Kidney (tissue), 14 donors: ENCODE results near the gene TMEM184C. TPM values are rescaled to one million over a fixed set of nuclear protein-coding genes. Genes with fewer than 3 reads are reported as not detected.

ENCODE experiments used
- DNase-seq, 5 donors: peaks; one replicate each; pipeline ENCODE4 v3.0.0-alpha.2; 2013 to 2020
- FAIRE-seq: peaks from 2 replicates; lab custom pipeline; 2012; peaks lifted over from hg19 to GRCh38; lab: Jason Lieb, UNC
- H3K27ac ChIP-seq, 2 donors: one replicate each; pipeline ENCODE4 v1.7.0; 2013; ENCODE audit warnings: low read depth in 2 of 2, low read length in 2 of 2, inconsistent platforms in 1 of 2
- H3K27me3 ChIP-seq: one replicate; pipeline ENCODE4 v1.7.1; 2013; ENCODE audit warnings: low read length, inconsistent platforms; ENCODE audit not compliant: control insufficient read depth, insufficient read depth
- H3K36me3 ChIP-seq, 3 donors: one replicate each; pipeline versions ENCODE4 v1.7.0 to v1.7.1; 2013; ENCODE audit warnings: low read length in 3 of 3, control low read depth in 1 of 3, inconsistent platforms in 1 of 3; ENCODE audit not compliant: insufficient read depth in 3 of 3, control insufficient read depth in 2 of 3
- H3K4me1 ChIP-seq, 3 donors: one replicate each; pipeline versions ENCODE4 v1.7.0 to v1.7.1; 2013; ENCODE audit warnings: low read length in 3 of 3, inconsistent platforms in 1 of 3, low read depth in 1 of 3; ENCODE audit not compliant: control insufficient read depth in 2 of 3, insufficient read depth in 2 of 3
- H3K4me3 ChIP-seq, 3 donors: one replicate each; pipeline versions ENCODE4 v1.7.0 to v1.8.1; 2013; ENCODE audit warnings: low read length in 3 of 3, control low read depth in 1 of 3, inconsistent platforms in 1 of 3
- H3K9ac ChIP-seq, 3 donors: one replicate each; pipeline versions ENCODE4 v1.7.0 to v1.7.1; 2013; ENCODE audit warnings: low read length in 3 of 3, control low read depth in 1 of 3, inconsistent platforms in 1 of 3
- H3K9me3 ChIP-seq, 3 donors: one replicate each; pipeline versions ENCODE4 v1.7.0 to v1.7.1; 2013; ENCODE audit warnings: low read length in 3 of 3, control low read depth in 1 of 3, inconsistent platforms in 1 of 3; ENCODE audit not compliant: control insufficient read depth in 2 of 3, insufficient read depth in 1 of 3
- CTCF ChIP-seq: IDR thresholded peaks from 3 replicates; pipeline ENCODE4 v1.5.1; 2012; ENCODE audit warnings: mild to moderate bottlenecking, moderate library complexity, borderline replicate concordance; ENCODE audit not compliant: insufficient read depth; ENCODE audit errors: extremely low read depth
- intact Hi-C: fragments of 100-400 bp; cut with DNase I; formaldehyde crosslinking; loops from one replicate; pipeline ENCODE4 v1.11.1; 2022
- polyA plus RNA-seq: library from polyadenylated mRNA; stranded (reverse); fragments of 350-450 nt; fragmentation: Illumina TruSeq; extraction: RNeasy Lipid Tissue Mini Kit (QIAGEN cat#74804); gene quantifications from one replicate; pipeline ENCODE4 v1.2.3, GENCODE V29; 2014; ENCODE audit warnings: low read depth, low replicate concordance; ENCODE audit not compliant: insufficient read depth
- total RNA-seq: library from RNA; stranded (reverse); fragmentation: NEBNext Ultra II Directional; extraction: Animal tissue kit (Norgen Biotek cat#: 25700); gene quantifications from one replicate; pipeline ENCODE4 v1.2.1, GENCODE V29; 2021
- donor health status: control.
- donor health status: control.
- donor health status: control.
- donor health status: control.
- donor health status: control.
- donor health status: DM: yes; HTN: yes; CAD: no.
- donor health status: Normal renal cell carcinoma (clear cell type).

Gene TMEM184C
- total and polyA plus RNA-seq, 2 donors from 2014 or later = 16.2 to 33.7 TPM

- TF ChIP-seq CTCF = no peak
- DNase-seq (no peak), FAIRE-seq (no peak)
- no peaks in the 10 kb centered on the region for H3K36me3 ChIP-seq
- H3K4me3 ChIP-seq = no peak overlapping the region
- no peaks in the 10 kb centered on the region for H3K9me3 ChIP-seq
- H3K9ac ChIP-seq = no peak overlapping the region
- intact Hi-C loops = loop anchor here (10.0 kb wide), 1 partner anchor 51 kb away; no protein-coding TSS in a partner anchor
- no peak overlapping the region for H3K27ac ChIP-seq
- H3K27me3 ChIP-seq = no peaks in the 10 kb centered on the region
- peaks cover 0 to 4% (median 0%) of the 10 kb centered on the region in 3 donors for H3K4me1 ChIP-seq
Measured at GRCh38 chr4:147586032-147586431, 31.2 kb upstream of the TMEM184C start.

DNA sequence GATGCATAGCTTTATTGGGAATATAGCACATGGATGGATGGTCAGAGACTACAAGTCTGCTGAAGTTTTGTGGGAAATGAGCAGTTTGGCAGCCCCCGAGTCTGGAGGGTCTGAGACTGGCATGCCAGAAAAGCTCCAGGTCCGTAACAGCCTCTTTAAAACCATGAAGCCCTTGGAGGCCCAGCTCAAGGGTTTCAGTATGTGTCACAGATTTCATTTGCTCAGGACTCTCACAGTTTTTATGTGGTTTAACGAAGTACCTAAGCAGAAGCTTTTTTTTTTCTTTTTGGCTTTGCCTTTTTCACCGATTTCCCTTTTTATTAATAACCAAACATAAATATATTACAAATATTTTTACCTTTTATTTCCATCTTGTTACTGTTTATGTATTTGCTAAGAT is 30.6 kb upstream of the TMEM184C start:
- FAIRE-seq (no peak), DNase-seq (no peak)
- Histone ChIP-seq H3K36me3 (no peaks in the 10 kb centered on the region), H3K4me3 (no peak overlapping the region), H3K27ac (no peak overlapping the region), H3K9me3 (no peaks in the 10 kb centered on the region), H3K9ac (no peak overlapping the region), H3K4me1 (peaks cover 0 to 4% (median 0%) of the 10 kb centered on the region in 3 donors), H3K27me3 (no peaks in the 10 kb centered on the region)
- TF ChIP-seq CTCF = no peak
- intact Hi-C loops = loop anchor here (10.0 kb wide), 1 partner anchor 52 kb away; no protein-coding TSS in a partner anchor

- H3K4me3 ChIP-seq = no peak overlapping the region
- no peaks in the 10 kb centered on the region for H3K27me3 ChIP-seq
- H3K9ac ChIP-seq = no peak overlapping the region
- no peak overlapping the region for H3K27ac ChIP-seq
- FAIRE-seq (no peak), DNase-seq (no peak)
- no peaks in the 10 kb centered on the region for H3K9me3 ChIP-seq
- intact Hi-C loops = loop anchor here (10.0 kb wide), 1 partner anchor 52 kb away; no protein-coding TSS in a partner anchor
- H3K4me1 ChIP-seq = peaks cover 0 to 4% (median 0%) of the 10 kb centered on the region in 3 donors
- no peaks in the 10 kb centered on the region for H3K36me3 ChIP-seq
- no peak for TF ChIP-seq CTCF
Measured at GRCh38 chr4:147587041-147587440, 30.2 kb upstream of the TMEM184C start.

DNA sequence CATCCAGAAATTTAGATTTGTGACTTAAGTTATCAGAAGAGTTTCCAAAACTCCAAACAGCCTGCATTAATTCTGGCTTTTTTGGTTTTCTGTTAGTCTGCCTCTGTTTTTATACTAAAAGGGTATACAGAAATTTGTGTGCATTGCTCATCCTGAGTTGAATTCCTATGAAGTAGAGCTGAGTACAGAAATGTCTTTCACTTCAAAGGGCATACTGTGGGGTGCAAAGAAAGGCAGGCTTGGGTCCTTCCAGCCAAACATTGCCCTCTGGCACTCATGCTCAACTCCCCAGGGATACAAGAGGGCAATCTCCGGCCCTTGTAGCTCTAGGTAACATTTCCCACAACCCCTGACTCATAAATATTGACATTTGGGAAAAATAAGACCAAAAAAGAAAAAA is 27.6 kb upstream of the TMEM184C start:
- FAIRE-seq (no peak), DNase-seq (peak in 1 of 5 donors; percentile 11)
- intact Hi-C loops = loop anchor here (10.0 kb wide), 1 partner anchor 55 kb away; no protein-coding TSS in a partner anchor
- Histone ChIP-seq H3K9me3 (no peaks in the 10 kb centered on the region), H3K27ac (peak overlapping the region in 1 of 2 donors; percentile 28), H3K36me3 (no peaks in the 10 kb centered on the region), H3K4me3 (no peak overlapping the region), H3K27me3 (no peaks in the 10 kb centered on the region), H3K9ac (no peak overlapping the region), H3K4me1 (peaks cover 0 to 4% (median 0%) of the 10 kb centered on the region in 3 donors)
- no peak for TF ChIP-seq CTCF
